Lung microvascular endothelial cell (primary cell): ENCODE measurements around the gene WDR87. TPM values are rescaled to one million over a fixed set of nuclear protein-coding genes. Genes with fewer than 3 reads are reported as not detected.

Source experiments
- DNase-seq, 2 donors: peaks; one replicate each; pipeline versions ENCODE4 v3.0.0 to v3.0.0-alpha.2; 2010; ENCODE audit warnings: low read depth in 2 of 2
- total RNA-seq: library from RNA; depleted of rRNA; stranded (reverse); fragments of >200 nt; gene quantifications from 2 replicates; pipeline ENCODE4 v1.2.1, GENCODE V29; 2014

The WDR87 gene
- total RNA-seq = not detected in 2 replicates

- DNase-seq = peak; percentile 25 to 71
These were observed at the start of gene WDR87 for GRCh38 chr19:37905946-37906868. Gene WDR87 (minus strand): TSS chr19:37906594. CDS start chr19:37898239, 8,355 bp downstream.

- DNase-seq = peak in 1 of 2 donors; percentile 27
These were observed 49.6 kb upstream of the WDR87 start for GRCh38 chr19:37955986-37956385.

GRCh38 chr19:37954421-37954874, 48.1 kb upstream of the WDR87 start:
- DNase-seq = no peak

GRCh38 chr19:37953918-37954303, 47.5 kb upstream of the WDR87 start:
- no peak for DNase-seq

GRCh38 chr19:37953171-37953917, 47.0 kb upstream of the WDR87 start:
- no peak for DNase-seq

GRCh38 chr19:37951816-37952210, 45.4 kb upstream of the WDR87 start:
- no peak for DNase-seq

GRCh38 chr19:37950471-37951175, 44.2 kb upstream of the WDR87 start:
- no peak for DNase-seq

GRCh38 chr19:37948362-37948761, 42.0 kb upstream of the WDR87 start:
- DNase-seq = no peak

- no peak for DNase-seq
These were observed 41.4 kb upstream of the WDR87 start for GRCh38 chr19:37947778-37948177.

- DNase-seq = no peak
These were observed 39.7 kb upstream of the WDR87 start for GRCh38 chr19:37946132-37946531.

GRCh38 chr19:37943480-37943879, 37.1 kb upstream of the WDR87 start:
- DNase-seq = no peak

- DNase-seq = no peak
These were observed 36.1 kb upstream of the WDR87 start for GRCh38 chr19:37942516-37942902.

- no peak for DNase-seq
These were observed 35.6 kb upstream of the WDR87 start for GRCh38 chr19:37941782-37942515.

GRCh38 chr19:37938353-37938752, 32.0 kb upstream of the WDR87 start:
- no peak for DNase-seq

GRCh38 chr19:37936886-37937285, 30.5 kb upstream of the WDR87 start:
- DNase-seq = no peak

GRCh38 chr19:37936166-37936565, 29.8 kb upstream of the WDR87 start:
- no peak for DNase-seq

- no peak for DNase-seq
These were observed 28.9 kb upstream of the WDR87 start for GRCh38 chr19:37935341-37935740.

GRCh38 chr19:37933937-37934358, 27.6 kb upstream of the WDR87 start:
- peak; percentile 63 to 85 for DNase-seq

- peak; percentile 55 to 60 for DNase-seq
These were observed 26.9 kb upstream of the WDR87 start for GRCh38 chr19:37932985-37933936.
